ENCODE data around the gene PODXL. TPM values are rescaled to one million over a fixed set of nuclear protein-coding genes. Genes with fewer than 3 reads are reported as not detected.

Gene PODXL
- total RNA-seq, 4 donors from 2014 or later = 4.3 to 20.2 (median 13.8) TPM

GRCh38 chr7:131459256-131459655 is 97.2 kb downstream of the PODXL start:
- DNase-seq (ENCODE audit: low spot score in 2 of 2) = no peak
- intact Hi-C loops (cut with DNase I; ENCODE audit: low total_unique reads) = no loop called here
- 92 to 100% methylated on average over 1 of the region's 1 CpG for WGBS, 2 donors
- TF ChIP-seq POLR2A (IDR thresholded peaks at IDR 0.05) = no peak
- TF ChIP-seq, protein P1, sequence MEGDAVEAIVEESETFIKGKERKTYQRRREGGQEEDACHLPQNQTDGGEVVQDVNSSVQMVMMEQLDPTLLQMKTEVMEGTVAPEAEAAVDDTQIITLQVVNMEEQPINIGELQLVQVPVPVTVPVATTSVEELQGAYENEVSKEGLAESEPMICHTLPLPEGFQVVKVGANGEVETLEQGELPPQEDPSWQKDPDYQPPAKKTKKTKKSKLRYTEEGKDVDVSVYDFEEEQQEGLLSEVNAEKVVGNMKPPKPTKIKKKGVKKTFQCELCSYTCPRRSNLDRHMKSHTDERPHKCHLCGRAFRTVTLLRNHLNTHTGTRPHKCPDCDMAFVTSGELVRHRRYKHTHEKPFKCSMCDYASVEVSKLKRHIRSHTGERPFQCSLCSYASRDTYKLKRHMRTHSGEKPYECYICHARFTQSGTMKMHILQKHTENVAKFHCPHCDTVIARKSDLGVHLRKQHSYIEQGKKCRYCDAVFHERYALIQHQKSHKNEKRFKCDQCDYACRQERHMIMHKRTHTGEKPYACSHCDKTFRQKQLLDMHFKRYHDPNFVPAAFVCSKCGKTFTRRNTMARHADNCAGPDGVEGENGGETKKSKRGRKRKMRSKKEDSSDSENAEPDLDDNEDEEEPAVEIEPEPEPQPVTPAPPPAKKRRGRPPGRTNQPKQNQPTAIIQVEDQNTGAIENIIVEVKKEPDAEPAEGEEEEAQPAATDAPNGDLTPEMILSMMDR (IDR thresholded peaks at IDR 0.05) = no peak
- no peak overlapping the region for H3K4me3 ChIP-seq (ENCODE audit: low read depth, poor library complexity, severe bottlenecking)

DNA sequence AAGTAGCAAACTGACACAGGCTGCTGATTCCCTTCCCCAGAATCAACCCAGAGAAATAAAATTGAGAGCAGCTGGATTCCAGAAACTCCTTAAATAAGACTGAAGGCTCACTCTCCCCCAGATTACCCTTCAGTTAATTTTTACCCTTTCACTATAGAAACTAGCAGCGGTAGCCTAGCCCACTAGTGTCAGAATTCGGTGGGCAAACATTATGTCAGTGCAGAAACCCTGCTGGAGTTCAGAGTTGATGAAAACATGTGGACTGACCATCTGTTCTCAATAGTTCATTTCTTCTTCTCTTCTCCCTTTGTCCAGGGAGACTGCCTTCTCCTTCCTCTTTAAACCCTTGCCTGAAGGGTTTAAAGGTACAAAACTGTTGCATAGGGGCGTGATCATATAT is 100.1 kb downstream of the PODXL start:
- 90 to 94% methylated on average over 3 of the region's 3 CpGs for WGBS, 2 donors
- no peak overlapping the region for H3K4me3 ChIP-seq (ENCODE audit: low read depth, poor library complexity, severe bottlenecking)
- TF ChIP-seq, protein P1 (IDR thresholded peaks at IDR 0.05) = no peak
- TF ChIP-seq POLR2A (IDR thresholded peaks at IDR 0.05) = no peak
- intact Hi-C loops (cut with DNase I; ENCODE audit: low total_unique reads) = no loop called here
- no peak for DNase-seq (ENCODE audit: low spot score in 2 of 2)

GRCh38 chr7:131455546-131455945 is 100.9 kb downstream of the PODXL start:
- no peak for TF ChIP-seq POLR2A (IDR thresholded peaks at IDR 0.05)
- TF ChIP-seq, protein P1 (IDR thresholded peaks at IDR 0.05) = no peak
- WGBS, 2 donors = 89 to 93% methylated on average over 7 of the region's 7 CpGs
- no peak for DNase-seq (ENCODE audit: low spot score in 2 of 2)
- no peak overlapping the region for H3K4me3 ChIP-seq (ENCODE audit: low read depth, poor library complexity, severe bottlenecking)
- intact Hi-C loops (cut with DNase I; ENCODE audit: low total_unique reads) = no loop called here

DNA sequence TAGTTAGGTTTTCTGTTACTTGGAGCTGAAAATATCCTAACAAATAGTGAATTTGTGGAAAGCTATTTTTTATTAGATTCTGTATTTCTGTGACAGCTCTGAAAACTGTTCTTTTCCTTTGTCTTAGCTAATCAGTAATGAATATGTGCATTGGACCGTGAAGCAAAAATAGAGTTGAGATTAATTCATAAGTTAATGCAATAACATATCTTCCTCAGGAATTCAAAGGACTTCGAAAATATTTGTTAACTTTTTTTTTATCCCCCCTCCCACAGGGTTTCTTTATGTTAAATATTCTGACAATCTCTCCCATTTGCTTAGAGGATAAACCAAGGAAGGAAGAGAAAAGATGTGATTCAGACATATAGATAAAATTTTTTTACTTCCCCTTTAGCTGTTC is 101.4 kb downstream of the PODXL start:
- 92 to 94% methylated on average over 2 of the region's 2 CpGs for WGBS, 2 donors
- DNase-seq (ENCODE audit: low spot score in 2 of 2) = no peak
- intact Hi-C loops (cut with DNase I; ENCODE audit: low total_unique reads) = no loop called here
- no peak overlapping the region for H3K4me3 ChIP-seq (ENCODE audit: low read depth, poor library complexity, severe bottlenecking)
- no peak for TF ChIP-seq POLR2A (IDR thresholded peaks at IDR 0.05)
- TF ChIP-seq, protein P1 (IDR thresholded peaks at IDR 0.05) = no peak

- no peak for DNase-seq (ENCODE audit: low spot score in 2 of 2)
- 96 to 97% methylated on average over 1 of the region's 1 CpG for WGBS, 2 donors
- intact Hi-C loops (cut with DNase I; ENCODE audit: low total_unique reads) = no loop called here
- TF ChIP-seq, protein P1 (IDR thresholded peaks at IDR 0.05) = no peak
- TF ChIP-seq POLR2A (IDR thresholded peaks at IDR 0.05) = no peak
- no peak overlapping the region for H3K4me3 ChIP-seq (ENCODE audit: low read depth, poor library complexity, severe bottlenecking)
Observed at GRCh38 chr7:131454498-131454897, 101.9 kb downstream of the PODXL start.

Other genes starting within 250 kb of the PODXL start
- 10 to 100 TPM; 25.7 to 37.8 (median 31.3) TPM for gene MKLN1, start 228.8 kb downstream of the PODXL start, total RNA-seq